Peyer's patch (tissue), 4 donors: ENCODE data around the gene SYNPR.

Experiments
- POLR2A ChIP-seq, 2 donors: fragments of 450-650 bp; IDR thresholded peaks; one replicate each; pipeline ENCODE4 v1.5.1; 2017; ENCODE audit warnings: antibody characterized with exemption in 2 of 2, mild to moderate bottlenecking in 2 of 2, moderate library complexity in 2 of 2
- TF ChIP-seq, protein P1 (sequence below), 6 experiments: fragments of 450-650 bp in 4 of 6; fragments of 200-600 bp in 2 of 6; sonication (generic) in 1 of 6; IDR thresholded peaks; one replicate each; pipeline ENCODE4 v1.5.1; 2017 to 2019; ENCODE audit warnings: antibody characterized with exemption in 6 of 6, mild to moderate bottlenecking in 3 of 6, moderate library complexity in 1 of 6

DNA sequence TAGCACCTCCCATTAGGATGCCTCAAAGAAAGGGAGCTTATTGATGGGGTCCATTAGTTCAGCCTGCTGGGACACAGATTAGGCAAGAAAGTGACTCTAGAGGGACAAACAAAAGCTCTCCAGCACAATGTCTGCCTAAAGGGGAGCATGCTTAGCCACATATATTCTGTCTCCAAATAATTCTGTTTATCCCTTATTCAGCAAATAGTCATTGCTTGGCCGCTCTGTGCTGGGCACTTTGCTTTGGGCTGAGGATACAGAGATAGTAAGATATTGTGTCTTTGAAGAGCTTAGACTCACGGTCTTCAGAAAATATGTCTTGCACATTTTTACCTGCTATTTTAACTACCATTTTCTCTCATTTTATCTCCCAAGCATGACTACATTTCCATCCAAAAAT lies 159.8 kb downstream of the SYNPR start:
- no peak for TF ChIP-seq POLR2A (IDR thresholded peaks at IDR 0.05)
- TF ChIP-seq, protein P1, sequence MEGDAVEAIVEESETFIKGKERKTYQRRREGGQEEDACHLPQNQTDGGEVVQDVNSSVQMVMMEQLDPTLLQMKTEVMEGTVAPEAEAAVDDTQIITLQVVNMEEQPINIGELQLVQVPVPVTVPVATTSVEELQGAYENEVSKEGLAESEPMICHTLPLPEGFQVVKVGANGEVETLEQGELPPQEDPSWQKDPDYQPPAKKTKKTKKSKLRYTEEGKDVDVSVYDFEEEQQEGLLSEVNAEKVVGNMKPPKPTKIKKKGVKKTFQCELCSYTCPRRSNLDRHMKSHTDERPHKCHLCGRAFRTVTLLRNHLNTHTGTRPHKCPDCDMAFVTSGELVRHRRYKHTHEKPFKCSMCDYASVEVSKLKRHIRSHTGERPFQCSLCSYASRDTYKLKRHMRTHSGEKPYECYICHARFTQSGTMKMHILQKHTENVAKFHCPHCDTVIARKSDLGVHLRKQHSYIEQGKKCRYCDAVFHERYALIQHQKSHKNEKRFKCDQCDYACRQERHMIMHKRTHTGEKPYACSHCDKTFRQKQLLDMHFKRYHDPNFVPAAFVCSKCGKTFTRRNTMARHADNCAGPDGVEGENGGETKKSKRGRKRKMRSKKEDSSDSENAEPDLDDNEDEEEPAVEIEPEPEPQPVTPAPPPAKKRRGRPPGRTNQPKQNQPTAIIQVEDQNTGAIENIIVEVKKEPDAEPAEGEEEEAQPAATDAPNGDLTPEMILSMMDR (IDR thresholded peaks at IDR 0.05): no peak
